Duodenal mucosa (tissue), 2 donors: ENCODE data around the gene LLPH.

ENCODE experiments used
- H3K27ac ChIP-seq: one replicate; pipeline ENCODE4 v1.7.0; 2013; ENCODE audit warnings: low read depth, low read length
- H3K27me3 ChIP-seq, 2 donors: one replicate each; pipeline ENCODE4 v1.7.0; 2013; ENCODE audit warnings: low read length in 2 of 2, control low read depth in 1 of 2; ENCODE audit not compliant: insufficient read depth in 2 of 2, control insufficient read depth in 1 of 2
- H3K36me3 ChIP-seq, 2 donors: one replicate each; pipeline ENCODE4 v1.7.0; 2013; ENCODE audit warnings: low read length in 2 of 2, control low read depth in 1 of 2; ENCODE audit not compliant: insufficient read depth in 2 of 2, control insufficient read depth in 1 of 2
- H3K4me1 ChIP-seq, 2 donors: one replicate each; pipeline ENCODE4 v1.7.0; 2013; ENCODE audit warnings: low read length in 2 of 2, control low read depth in 1 of 2; ENCODE audit not compliant: insufficient read depth in 2 of 2, control insufficient read depth in 1 of 2
- H3K4me3 ChIP-seq, 2 donors: one replicate each; pipeline ENCODE4 v1.7.0; 2013; ENCODE audit warnings: low read length in 2 of 2, low read depth in 1 of 2
- H3K9ac ChIP-seq, 2 donors: one replicate each; pipeline ENCODE4 v1.7.0; 2013; ENCODE audit warnings: low read length in 2 of 2, low read depth in 1 of 2
- H3K9me3 ChIP-seq, 2 donors: one replicate each; pipeline ENCODE4 v1.7.0; 2013; ENCODE audit warnings: low read length in 2 of 2, control low read depth in 1 of 2; ENCODE audit not compliant: control insufficient read depth in 1 of 2

LLPH gene

DNA sequence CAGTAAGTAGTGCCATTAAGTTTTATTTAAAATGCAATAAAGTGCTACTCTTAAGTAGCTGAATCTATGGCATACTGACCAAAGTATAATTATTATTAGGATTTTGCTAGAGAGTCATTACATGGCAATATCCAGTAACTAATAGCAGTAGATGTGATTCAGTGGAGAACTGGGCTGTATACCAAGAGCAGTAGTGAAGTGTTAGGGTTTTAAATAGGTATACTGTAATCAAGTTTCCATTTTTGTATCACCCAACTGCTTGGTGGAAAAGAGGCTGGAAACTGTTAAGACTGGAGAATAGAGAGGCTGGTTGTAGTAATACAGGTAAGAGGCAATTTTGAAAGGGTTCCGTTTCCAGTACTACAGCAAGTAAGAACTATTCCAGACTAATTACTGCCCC, 13.3 kb upstream of the LLPH start:
- peaks cover 29 to 51% of the 10 kb centered on the region in 2 donors for H3K36me3 ChIP-seq
- no peaks in the 10 kb centered on the region for H3K27me3 ChIP-seq
- no peak overlapping the region for H3K27ac ChIP-seq
- H3K4me1 ChIP-seq, result no peaks in the 10 kb centered on the region
- peaks cover 4 to 22% of the 10 kb centered on the region in 2 donors for H3K9me3 ChIP-seq
- H3K4me3 ChIP-seq, result no peak overlapping the region
- no peak overlapping the region for H3K9ac ChIP-seq

DNA sequence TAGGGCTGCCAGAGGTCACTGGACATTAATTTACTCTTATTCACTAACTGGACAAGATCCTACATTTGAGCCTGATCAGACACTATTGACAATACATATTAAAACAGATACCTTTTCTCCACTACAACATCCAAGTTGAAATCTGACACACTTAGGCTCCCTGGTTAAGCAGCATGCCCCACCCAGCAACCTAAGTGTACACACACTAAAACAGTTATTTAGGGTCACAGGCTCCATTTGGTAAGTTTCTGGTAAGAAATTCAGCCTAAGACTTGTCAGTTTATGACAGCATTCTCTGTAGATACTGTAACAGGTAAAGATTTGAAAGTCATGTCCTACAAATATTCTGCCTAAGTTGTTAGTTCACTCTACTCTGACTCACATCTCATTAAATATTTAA, 12.3 kb upstream of the LLPH start:
- H3K9ac ChIP-seq, result no peak overlapping the region
- H3K27ac ChIP-seq, result no peak overlapping the region
- peaks cover 4 to 22% of the 10 kb centered on the region in 2 donors for H3K9me3 ChIP-seq
- no peak overlapping the region for H3K4me3 ChIP-seq
- H3K4me1 ChIP-seq, result no peaks in the 10 kb centered on the region
- peaks cover 33 to 59% of the 10 kb centered on the region in 2 donors for H3K36me3 ChIP-seq
- no peaks in the 10 kb centered on the region for H3K27me3 ChIP-seq

DNA sequence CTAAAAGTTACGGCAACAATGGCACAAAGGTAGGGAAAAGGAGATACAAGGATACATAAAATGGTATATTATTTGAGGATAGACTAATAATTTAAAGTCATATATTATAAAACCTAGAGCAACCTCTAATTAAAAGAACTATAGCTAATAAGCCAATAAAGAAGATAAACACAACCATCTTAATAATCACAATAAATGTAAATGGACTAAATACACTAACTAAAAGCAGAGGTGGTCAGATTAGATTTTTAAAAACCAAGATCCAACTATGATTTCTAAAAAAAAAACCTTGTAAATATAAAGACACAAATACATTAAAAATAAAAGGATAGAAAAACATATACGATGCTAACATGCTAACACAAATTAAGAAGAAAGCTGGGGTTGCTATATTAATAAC, 10.7 kb upstream of the LLPH start:
- no peaks in the 10 kb centered on the region for H3K27me3 ChIP-seq
- peaks cover 4 to 22% of the 10 kb centered on the region in 2 donors for H3K9me3 ChIP-seq
- peaks cover 38 to 67% of the 10 kb centered on the region in 2 donors for H3K36me3 ChIP-seq
- H3K9ac ChIP-seq, result no peak overlapping the region
- no peaks in the 10 kb centered on the region for H3K4me1 ChIP-seq
- H3K4me3 ChIP-seq, result no peak overlapping the region
- H3K27ac ChIP-seq, result no peak overlapping the region

DNA sequence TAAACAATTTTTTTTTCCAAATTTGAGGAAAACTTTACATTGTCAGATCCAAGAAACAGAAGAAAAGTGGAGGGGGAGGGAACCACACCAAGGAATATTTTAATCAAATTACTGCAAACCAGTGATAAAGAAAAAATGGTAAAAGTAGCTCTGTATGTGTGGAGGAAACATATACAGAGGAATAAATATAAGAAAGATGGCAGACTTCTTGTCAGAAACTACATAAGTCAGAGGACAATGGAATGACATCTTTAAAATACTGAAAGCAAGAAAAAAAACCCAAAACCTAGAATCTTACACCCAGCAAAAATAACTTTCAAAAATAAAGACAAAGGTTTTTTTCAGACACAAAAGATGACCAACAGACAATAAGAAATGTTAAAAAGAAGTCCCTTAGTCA, 10.2 kb upstream of the LLPH start:
- no peaks in the 10 kb centered on the region for H3K4me1 ChIP-seq
- peaks cover 4 to 22% of the 10 kb centered on the region in 2 donors for H3K9me3 ChIP-seq
- H3K27me3 ChIP-seq, result no peaks in the 10 kb centered on the region
- H3K9ac ChIP-seq, result no peak overlapping the region
- H3K4me3 ChIP-seq, result no peak overlapping the region
- no peak overlapping the region for H3K27ac ChIP-seq
- H3K36me3 ChIP-seq, result peaks cover 38 to 67% of the 10 kb centered on the region in 2 donors

DNA sequence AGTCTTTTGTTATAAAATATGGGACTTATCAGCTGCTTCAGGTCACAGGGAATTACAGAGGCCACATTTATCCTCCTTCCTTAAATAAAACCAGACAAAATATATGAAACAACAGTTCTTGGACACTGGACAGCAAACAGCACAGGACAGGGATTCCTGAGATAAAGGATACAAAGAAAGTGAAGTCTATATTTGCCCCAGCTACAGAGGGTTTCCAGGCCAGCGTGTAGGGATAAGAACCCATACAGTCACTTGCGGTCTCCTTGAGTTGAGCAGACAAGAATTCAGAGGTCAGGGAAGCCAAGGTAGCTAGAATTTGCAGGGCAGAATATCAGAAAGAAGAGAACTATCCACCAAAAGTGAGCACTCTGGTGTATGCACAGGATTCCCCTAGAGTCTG, 8.8 kb upstream of the LLPH start:
- Histone ChIP-seq H3K4me3 (no peak overlapping the region), H3K9ac (no peak overlapping the region), H3K4me1 (no peaks in the 10 kb centered on the region), H3K9me3 (peaks cover 4 to 22% of the 10 kb centered on the region in 2 donors), H3K27me3 (no peaks in the 10 kb centered on the region), H3K27ac (no peak overlapping the region), H3K36me3 (peaks cover 37 to 59% of the 10 kb centered on the region in 2 donors)

DNA sequence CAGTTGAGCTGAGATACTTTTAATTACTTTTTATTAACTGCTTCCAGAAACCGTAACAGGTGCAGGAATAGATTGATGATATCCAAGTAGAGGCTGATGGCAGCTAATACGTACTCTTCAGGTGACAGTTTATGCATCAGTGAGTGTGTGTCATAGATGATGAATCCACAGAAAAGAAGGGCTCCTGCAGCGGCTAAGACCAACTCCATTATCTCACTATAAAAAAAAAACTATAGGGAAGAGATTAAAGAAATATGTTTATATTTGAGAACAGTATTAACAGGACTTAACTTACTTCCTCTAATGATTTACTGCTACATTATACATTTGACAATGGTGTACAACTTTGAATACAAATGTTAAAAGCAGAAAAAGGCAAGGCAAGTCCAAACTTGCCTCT, 7.4 kb upstream of the LLPH start:
- Histone ChIP-seq H3K4me1 (no peaks in the 10 kb centered on the region), H3K36me3 (peaks cover 26 to 50% of the 10 kb centered on the region in 2 donors), H3K27me3 (no peaks in the 10 kb centered on the region), H3K9ac (no peak overlapping the region), H3K27ac (no peak overlapping the region), H3K9me3 (peaks cover 4 to 22% of the 10 kb centered on the region in 2 donors), H3K4me3 (no peak overlapping the region)

DNA sequence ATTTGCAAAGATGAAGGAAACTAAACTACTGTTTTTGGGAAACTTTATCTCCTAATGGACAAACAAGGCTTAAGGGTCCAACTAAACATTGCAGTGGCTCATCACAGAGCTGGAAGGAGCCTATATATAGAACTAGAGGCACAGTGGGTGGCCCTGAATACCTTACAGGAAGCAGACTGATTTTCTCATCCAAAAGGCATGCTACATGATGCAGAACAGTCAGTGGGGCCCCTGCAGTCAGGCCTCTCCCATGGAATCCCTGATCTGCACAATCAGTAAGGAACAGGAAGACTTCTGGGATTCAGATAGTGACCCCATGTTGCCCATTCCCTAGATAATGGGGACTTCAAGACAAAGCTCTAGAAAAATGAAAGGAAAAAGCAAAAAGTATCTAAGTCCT, 1.9 kb upstream of the LLPH start:
- H3K27me3 ChIP-seq, result no peaks in the 10 kb centered on the region
- H3K9me3 ChIP-seq, result no peaks in the 10 kb centered on the region
- H3K4me3 ChIP-seq, result no peak overlapping the region
- H3K9ac ChIP-seq, result no peak overlapping the region
- H3K4me1 ChIP-seq, result peaks cover 14 to 19% of the 10 kb centered on the region in 2 donors
- H3K27ac ChIP-seq, result no peak overlapping the region
- peaks cover under 1 to 20% of the 10 kb centered on the region in 2 donors for H3K36me3 ChIP-seq

DNA sequence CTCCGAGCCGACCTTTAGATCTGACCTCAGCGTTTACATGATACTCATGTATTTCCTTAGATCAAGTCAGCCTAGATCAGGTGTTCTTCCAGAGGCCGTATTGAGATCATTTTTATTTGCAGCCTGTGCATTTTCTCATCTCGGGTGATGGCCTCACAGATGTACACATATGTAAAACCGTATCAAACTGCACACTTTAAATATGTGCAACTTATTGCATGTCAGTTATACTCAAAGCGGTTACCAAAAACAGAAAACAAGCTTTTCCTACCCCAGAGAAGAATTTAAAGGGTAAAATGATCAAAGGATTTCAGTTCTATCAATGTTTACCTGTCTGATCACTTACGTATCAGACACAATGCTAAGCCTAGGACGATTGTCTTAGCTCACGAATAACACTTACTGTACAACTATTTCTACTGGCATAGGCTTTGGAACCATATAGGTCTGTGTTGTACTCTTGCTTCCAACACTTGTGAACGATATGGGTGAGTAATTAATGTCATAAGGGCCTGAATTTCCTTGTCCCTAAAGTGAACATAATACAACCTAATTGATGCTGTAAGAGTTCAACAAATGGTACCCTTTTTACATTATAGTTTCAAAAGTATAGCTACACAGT, 628 bp upstream of the LLPH start:
- H3K4me1 ChIP-seq, result peaks cover 14 to 19% of the 10 kb centered on the region in 2 donors
- H3K9me3 ChIP-seq, result no peaks in the 10 kb centered on the region
- H3K4me3 ChIP-seq, result peak overlapping the region; percentile 86 to 93
- peak overlapping the region; percentile 59 for H3K27ac ChIP-seq
- H3K36me3 ChIP-seq, result peaks cover 7 to 26% of the 10 kb centered on the region in 2 donors
- H3K27me3 ChIP-seq, result no peaks in the 10 kb centered on the region
- peak overlapping the region; percentile 75 to 85 for H3K9ac ChIP-seq

DNA sequence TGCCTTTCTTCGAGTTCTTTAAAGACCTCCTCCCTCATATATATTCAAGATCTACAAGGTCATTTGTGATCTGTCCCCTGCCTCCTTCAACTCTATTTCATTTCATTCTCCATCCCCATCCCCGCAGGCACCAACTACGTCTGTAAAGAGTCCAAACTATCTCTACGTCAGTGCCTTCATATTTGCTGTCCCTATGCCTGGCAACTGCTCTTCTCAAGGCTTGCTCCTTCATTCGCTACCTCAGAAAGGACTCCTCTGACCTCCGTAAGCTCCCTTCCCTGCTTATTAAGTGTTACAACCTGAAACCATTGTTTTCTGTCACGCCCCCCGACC, 650 bp downstream of the LLPH start:
- no peaks in the 10 kb centered on the region for H3K9me3 ChIP-seq
- H3K27me3 ChIP-seq, result no peaks in the 10 kb centered on the region
- peaks cover 11 to 28% of the 10 kb centered on the region in 2 donors for H3K36me3 ChIP-seq
- H3K9ac ChIP-seq, result peak overlapping the region; percentile 75 to 85
- no peak overlapping the region for H3K27ac ChIP-seq
- peaks cover 14 to 19% of the 10 kb centered on the region in 2 donors for H3K4me1 ChIP-seq
- peak overlapping the region; percentile 86 to 93 for H3K4me3 ChIP-seq

DNA sequence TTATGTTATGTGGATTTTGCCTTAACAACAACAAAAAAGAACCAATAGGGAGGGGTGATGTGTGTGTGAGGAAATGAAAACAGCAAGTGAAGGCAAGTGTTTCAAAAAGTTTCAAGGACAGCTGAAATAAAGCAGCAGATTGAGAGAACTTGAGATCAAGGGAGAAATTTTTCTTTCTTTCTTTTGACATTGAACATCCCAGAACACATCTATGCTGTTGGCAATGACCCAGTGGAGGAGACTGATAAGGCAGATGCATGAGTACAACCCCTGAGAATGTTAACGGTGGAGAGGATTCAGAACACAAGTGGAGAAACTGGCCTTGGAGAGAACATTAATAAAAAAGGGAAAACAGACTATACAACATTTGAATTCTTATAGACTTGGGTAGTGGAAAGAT, 2.9 kb downstream of the LLPH start:
- H3K36me3 ChIP-seq, result peaks cover 20 to 48% of the 10 kb centered on the region in 2 donors
- H3K9ac ChIP-seq, result no peak overlapping the region
- H3K4me1 ChIP-seq, result peaks cover 14 to 19% of the 10 kb centered on the region in 2 donors

More for the DNA sequence above, 2.9 kb downstream of the LLPH start:
- no peak overlapping the region for H3K27ac ChIP-seq
- no peaks in the 10 kb centered on the region for H3K9me3 ChIP-seq
- H3K27me3 ChIP-seq, result no peaks in the 10 kb centered on the region
- no peak overlapping the region for H3K4me3 ChIP-seq
